Liver (tissue), 3 donors: Measurements from ENCODE around the gene WNK1.

Experiments
- ATF3 ChIP-seq: IDR thresholded peaks from 2 replicates; pipeline ENCODE4 v1.6.1; 2016; ENCODE audit warnings: antibody characterized with exemption
- CTCF ChIP-seq: fragments of 150-350 bp; IDR thresholded peaks from 2 replicates; pipeline ENCODE4 v1.5.1; 2017; ENCODE audit warnings: improper control_type of control experiment, low read depth, low read length; ENCODE audit not compliant: missing input control
- JUND ChIP-seq, 2 donors: IDR thresholded peaks; 2 replicates each; pipeline ENCODE4 v1.6.1; 2016; ENCODE audit warnings: antibody characterized with exemption in 2 of 2
- REST ChIP-seq: IDR thresholded peaks from 2 replicates; pipeline ENCODE4 v1.6.1; 2016; ENCODE audit warnings: antibody characterized with exemption, mild to moderate bottlenecking
- RXRA ChIP-seq, 2 donors: IDR thresholded peaks; 2 replicates each; pipeline ENCODE4 v1.6.1; 2017 to 2018; ENCODE audit warnings: antibody characterized with exemption in 2 of 2, mild to moderate bottlenecking in 1 of 2
- YY1 ChIP-seq: IDR thresholded peaks from 2 replicates; pipeline ENCODE4 v1.6.1; 2016; ENCODE audit warnings: antibody characterized with exemption, mild to moderate bottlenecking
- TF ChIP-seq, protein P1 (sequence below): IDR thresholded peaks from 2 replicates; pipeline ENCODE4 v1.6.1; 2016; ENCODE audit warnings: antibody characterized with exemption
- donor health status: healthy.
- donor health status: healthy.

DNA sequence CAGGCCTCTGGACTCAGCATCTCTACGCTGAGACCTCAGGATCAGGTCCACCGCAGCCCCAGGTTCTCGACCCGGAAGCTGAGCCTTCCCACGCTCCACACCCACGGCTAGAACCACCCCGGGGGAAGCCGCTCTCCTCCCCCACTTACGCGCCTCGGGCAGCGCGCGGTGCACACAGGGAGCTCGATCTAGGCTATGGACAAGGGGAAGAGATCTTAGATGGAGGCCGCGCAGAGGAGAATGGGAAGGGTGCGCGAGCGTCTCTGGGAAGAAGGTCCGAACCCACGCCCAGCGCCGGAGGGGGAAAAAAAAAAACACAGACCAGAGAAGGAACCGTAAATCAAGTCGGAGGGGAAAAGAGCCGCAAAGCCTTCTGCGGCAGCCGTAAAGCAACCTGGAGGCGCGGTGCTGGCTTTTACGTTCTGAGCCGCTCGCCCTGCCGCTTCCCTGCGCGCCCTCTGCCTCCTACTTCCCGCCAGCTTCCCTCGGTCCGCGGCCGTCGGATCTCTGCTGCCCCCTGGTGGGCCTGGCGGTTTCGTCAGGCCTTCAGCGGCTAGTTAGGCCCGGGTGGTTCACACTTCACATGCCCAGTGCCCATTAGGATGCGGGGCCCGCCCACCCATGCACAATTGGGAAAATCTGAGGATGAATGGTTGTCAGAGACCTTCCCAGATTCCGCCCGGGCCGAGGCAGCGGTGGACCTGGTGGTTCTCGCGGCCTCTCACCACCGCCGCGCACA is 197.2 kb downstream of the WNK1 start, which contains the start of gene RAD52:
- TF ChIP-seq CTCF = peak; percentile 93
- TF ChIP-seq REST = peak; percentile 84
- TF ChIP-seq RXRA (IDR thresholded peaks at IDR 0.05) = peak; percentile 64 to 73
- peak; percentile 96 for TF ChIP-seq YY1
- peak in 1 of 2 donors; percentile 75 for TF ChIP-seq JUND (IDR thresholded peaks at IDR 0.05)
- TF ChIP-seq, protein P1, sequence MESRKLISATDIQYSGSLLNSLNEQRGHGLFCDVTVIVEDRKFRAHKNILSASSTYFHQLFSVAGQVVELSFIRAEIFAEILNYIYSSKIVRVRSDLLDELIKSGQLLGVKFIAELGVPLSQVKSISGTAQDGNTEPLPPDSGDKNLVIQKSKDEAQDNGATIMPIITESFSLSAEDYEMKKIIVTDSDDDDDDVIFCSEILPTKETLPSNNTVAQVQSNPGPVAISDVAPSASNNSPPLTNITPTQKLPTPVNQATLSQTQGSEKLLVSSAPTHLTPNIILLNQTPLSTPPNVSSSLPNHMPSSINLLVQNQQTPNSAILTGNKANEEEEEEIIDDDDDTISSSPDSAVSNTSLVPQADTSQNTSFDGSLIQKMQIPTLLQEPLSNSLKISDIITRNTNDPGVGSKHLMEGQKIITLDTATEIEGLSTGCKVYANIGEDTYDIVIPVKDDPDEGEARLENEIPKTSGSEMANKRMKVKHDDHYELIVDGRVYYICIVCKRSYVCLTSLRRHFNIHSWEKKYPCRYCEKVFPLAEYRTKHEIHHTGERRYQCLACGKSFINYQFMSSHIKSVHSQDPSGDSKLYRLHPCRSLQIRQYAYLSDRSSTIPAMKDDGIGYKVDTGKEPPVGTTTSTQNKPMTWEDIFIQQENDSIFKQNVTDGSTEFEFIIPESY = peak; percentile 97
- TF ChIP-seq ATF3 = peak; percentile 73
